Brain microvascular endothelial cell (primary cell): ENCODE measurements around the gene AIFM2.

Experiments
- DNase-seq: peaks from one replicate; pipeline ENCODE4 v3.0.0-alpha.2; 2020
- H3K27ac ChIP-seq: fragments of 250-450 bp; sonication (Bioruptor Pico); 2 replicates; pipeline ENCODE4 v1.5.1; 2020; ENCODE audit warnings: mild to moderate bottlenecking, moderate library complexity
- H3K27me3 ChIP-seq: fragments of 250-450 bp; sonication (Bioruptor Pico); replicated peaks from 2 replicates; pipeline ENCODE4 v1.5.1; 2020; ENCODE audit warnings: mild to moderate bottlenecking
- H3K36me3 ChIP-seq: fragments of 250-450 bp; sonication (Bioruptor Pico); replicated peaks from 2 replicates; pipeline ENCODE4 v1.5.1; 2020; ENCODE audit warnings: mild to moderate bottlenecking
- H3K4me3 ChIP-seq: 2 replicates; pipeline ENCODE4 v1.5.1; 2011; ENCODE audit warnings: low read depth, mild to moderate bottlenecking, control low read depth, low read length, moderate library complexity
- CTCF ChIP-seq: IDR thresholded peaks from 2 replicates; pipeline ENCODE4 v1.5.1; 2011; ENCODE audit warnings: low read depth, mild to moderate bottlenecking, moderate library complexity, low read length, control low read depth, inconsistent platforms; ENCODE audit errors: missing control alignments
- in situ Hi-C: cut with HindIII; loops from 2 replicates; pipeline ENCODE4 v1.10.0; 2017; ENCODE audit warnings: low sequenced_read_pairs, low pct_ligation_motif_present

Gene AIFM2

GRCh38 chr10:70137927-70138883 is 5.6 kb upstream of the AIFM2 start:
- Histone ChIP-seq H3K4me3 (no peak overlapping the region), H3K27ac (no peak overlapping the region), H3K27me3 (no peaks in the 10 kb centered on the region), H3K36me3 (peaks cover 6% of the 10 kb centered on the region)
- no peak for TF ChIP-seq CTCF
- in situ Hi-C loops: no loop called here
- no peak for DNase-seq

DNA sequence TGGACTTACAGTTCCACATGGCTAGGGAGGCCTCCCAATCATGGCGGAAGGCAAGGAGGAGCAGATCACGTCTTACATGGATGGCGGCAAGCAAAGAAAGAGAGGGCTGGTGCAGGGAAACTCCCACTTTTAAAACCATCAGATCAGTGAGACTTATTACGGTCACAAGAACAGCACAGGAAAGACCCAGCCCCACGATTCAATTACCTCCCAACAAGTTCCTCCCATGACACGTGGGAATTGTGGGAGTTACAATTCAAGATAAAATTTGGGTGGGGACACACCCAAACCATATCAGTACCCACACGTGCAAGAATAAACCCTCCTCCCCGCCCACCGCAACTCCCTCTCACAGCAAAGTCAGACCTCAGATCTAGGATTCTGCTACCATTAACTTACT is 4.5 kb upstream of the AIFM2 start:
- no peak for TF ChIP-seq CTCF
- no peaks in the 10 kb centered on the region for H3K27me3 ChIP-seq
- no peak overlapping the region for H3K27ac ChIP-seq
- in situ Hi-C loops: no loop called here
- no peak overlapping the region for H3K4me3 ChIP-seq
- DNase-seq: no peak
- H3K36me3 ChIP-seq: peaks cover 6% of the 10 kb centered on the region

DNA sequence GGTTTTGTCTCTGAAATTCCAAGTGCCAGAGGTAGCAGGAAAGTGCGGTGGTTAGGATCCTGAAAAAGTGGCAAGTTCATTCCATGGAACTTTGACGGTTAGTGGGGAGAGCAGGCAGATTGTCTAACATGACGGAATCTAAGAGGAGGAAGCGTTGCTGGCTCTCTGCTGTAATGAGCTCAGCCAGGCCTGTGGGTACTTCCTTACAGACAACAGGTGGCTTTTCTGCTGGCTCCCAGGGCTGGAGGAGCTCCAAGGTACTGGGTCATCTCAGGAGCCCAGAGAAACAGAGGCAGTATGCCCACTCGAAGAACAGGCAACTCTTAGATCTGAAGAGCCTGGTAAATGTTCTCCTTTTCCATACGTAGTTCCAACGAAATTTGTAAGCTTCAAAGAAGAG is 3.1 kb upstream of the AIFM2 start:
- no peak overlapping the region for H3K27ac ChIP-seq
- H3K36me3 ChIP-seq: peaks cover 6% of the 10 kb centered on the region
- in situ Hi-C loops: no loop called here
- no peak for TF ChIP-seq CTCF
- H3K27me3 ChIP-seq: no peaks in the 10 kb centered on the region
- DNase-seq: no peak
- H3K4me3 ChIP-seq: no peak overlapping the region

DNA sequence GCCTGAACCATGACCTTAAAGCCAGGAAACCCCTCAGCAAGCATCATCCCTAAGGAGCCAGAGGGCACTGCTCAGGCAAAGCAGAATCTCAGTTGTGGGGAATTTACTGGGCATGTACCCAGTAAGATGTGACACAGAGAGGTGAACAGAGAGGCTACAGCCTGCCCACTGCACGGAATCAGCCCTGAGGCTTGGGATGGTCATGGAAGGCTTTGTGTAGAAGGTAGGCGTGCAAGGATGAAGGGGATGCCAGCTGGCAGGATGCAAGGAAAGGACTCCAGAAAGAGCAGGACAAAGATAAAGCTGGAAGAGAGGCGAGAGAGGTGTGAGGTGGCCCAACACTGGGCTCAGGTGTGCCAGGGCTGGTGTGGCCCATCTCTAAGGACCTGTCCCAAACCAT is 2.4 kb upstream of the AIFM2 start:
- DNase-seq: no peak
- no peak for TF ChIP-seq CTCF
- Histone ChIP-seq H3K36me3 (peaks cover 6% of the 10 kb centered on the region), H3K4me3 (no peak overlapping the region), H3K27me3 (no peaks in the 10 kb centered on the region), H3K27ac (no peak overlapping the region)
- in situ Hi-C loops: no loop called here

GRCh38 chr10:70131560-70131937 is 1.1 kb downstream of the AIFM2 start:
- no peaks in the 10 kb centered on the region for H3K36me3 ChIP-seq
- H3K4me3 ChIP-seq: no peak overlapping the region
- TF ChIP-seq CTCF: no peak
- in situ Hi-C loops: no loop called here
- H3K27ac ChIP-seq: no peak overlapping the region
- no peaks in the 10 kb centered on the region for H3K27me3 ChIP-seq
- no peak for DNase-seq
